ENCODE results near the gene COL12A1. TPM values are rescaled to one million over a fixed set of nuclear protein-coding genes. Genes with fewer than 3 reads are reported as not detected.

The COL12A1 gene
- total and polyA plus RNA-seq, 11 donors, result 3.1 to 26.8 (median 18.5) TPM

DNA sequence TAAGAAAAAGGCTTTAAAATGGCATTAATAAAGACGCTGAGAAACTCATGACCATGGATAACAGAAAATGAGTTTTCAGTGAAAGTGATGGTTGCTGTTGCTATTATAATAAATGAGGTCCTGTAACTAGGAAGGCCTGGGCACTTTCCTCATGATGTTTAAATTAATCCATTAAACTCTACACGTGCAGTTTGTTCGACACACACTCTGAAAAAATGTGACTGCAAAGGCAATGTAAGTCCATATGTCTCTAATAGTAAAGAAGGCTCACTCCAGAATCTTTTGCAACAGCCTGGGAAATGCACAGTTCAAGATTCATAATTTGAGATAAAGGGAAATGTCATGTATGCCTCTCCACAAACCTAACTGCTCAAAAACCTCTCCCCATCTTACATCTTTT lies 153.4 kb downstream of the COL12A1 start:
- DNase-seq (no peak), ATAC-seq (no peak)
- no peak for TF ChIP-seq POLR2A (IDR thresholded peaks at IDR 0.05)
- TF ChIP-seq, protein P1, sequence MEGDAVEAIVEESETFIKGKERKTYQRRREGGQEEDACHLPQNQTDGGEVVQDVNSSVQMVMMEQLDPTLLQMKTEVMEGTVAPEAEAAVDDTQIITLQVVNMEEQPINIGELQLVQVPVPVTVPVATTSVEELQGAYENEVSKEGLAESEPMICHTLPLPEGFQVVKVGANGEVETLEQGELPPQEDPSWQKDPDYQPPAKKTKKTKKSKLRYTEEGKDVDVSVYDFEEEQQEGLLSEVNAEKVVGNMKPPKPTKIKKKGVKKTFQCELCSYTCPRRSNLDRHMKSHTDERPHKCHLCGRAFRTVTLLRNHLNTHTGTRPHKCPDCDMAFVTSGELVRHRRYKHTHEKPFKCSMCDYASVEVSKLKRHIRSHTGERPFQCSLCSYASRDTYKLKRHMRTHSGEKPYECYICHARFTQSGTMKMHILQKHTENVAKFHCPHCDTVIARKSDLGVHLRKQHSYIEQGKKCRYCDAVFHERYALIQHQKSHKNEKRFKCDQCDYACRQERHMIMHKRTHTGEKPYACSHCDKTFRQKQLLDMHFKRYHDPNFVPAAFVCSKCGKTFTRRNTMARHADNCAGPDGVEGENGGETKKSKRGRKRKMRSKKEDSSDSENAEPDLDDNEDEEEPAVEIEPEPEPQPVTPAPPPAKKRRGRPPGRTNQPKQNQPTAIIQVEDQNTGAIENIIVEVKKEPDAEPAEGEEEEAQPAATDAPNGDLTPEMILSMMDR (IDR thresholded peaks at IDR 0.05), result no peak
- Histone ChIP-seq H3K27me3 (no peaks in the 10 kb centered on the region), H3K4me1 (no peaks in the 10 kb centered on the region), H3K36me3 (no peaks in the 10 kb centered on the region), H3K9me3 (peaks cover 0 to 2% (median 0%) of the 10 kb centered on the region in 12 donors), H3K4me3 (no peak overlapping the region), H3K27ac (no peak overlapping the region)
- 79 to 83% (median 81%) methylated on average over 3 of the region's 3 CpGs for WGBS, 4 donors
- intact Hi-C loops (cut with DNase I), result no loop called here

DNA sequence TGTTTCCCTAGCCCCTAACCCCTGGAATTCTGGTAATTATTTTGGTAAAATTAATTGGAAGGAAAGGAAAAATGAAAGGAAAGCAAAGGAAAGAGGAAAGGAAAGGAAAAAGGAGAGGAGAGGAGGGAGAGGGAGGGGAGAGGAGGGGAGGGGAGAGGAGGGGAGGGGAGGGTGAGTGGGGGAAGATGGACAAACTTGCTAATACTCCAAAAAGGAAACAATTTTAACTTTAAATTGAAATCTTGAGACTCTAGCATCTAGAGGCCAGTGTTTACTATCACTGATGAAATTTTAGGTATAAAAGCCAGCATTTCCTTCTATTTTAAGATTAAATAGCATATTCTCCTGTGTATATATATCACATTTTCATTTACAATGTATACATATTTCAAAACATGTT lies 156.5 kb downstream of the COL12A1 start:
- intact Hi-C loops (cut with DNase I), result loop anchor here in 1 of 10 donors (2.0 kb wide), 1 partner anchor 41 kb away; no protein-coding TSS in a partner anchor
- H3K4me1 ChIP-seq, result no peaks in the 10 kb centered on the region
- H3K4me3 ChIP-seq, result no peak overlapping the region
- no peaks in the 10 kb centered on the region for H3K27me3 ChIP-seq
- TF ChIP-seq POLR2A (IDR thresholded peaks at IDR 0.05), result no peak
- TF ChIP-seq, protein P1 (IDR thresholded peaks at IDR 0.05), result no peak
- peaks cover 0 to 13% (median 0%) of the 10 kb centered on the region in 12 donors for H3K9me3 ChIP-seq
- no peak for DNase-seq
- ATAC-seq, result no peak
- H3K27ac ChIP-seq, result no peak overlapping the region
- no peaks in the 10 kb centered on the region for H3K36me3 ChIP-seq

GRCh38 chr6:75044846-75045245 lies 161.0 kb downstream of the COL12A1 start:
- H3K4me3 ChIP-seq, result no peak overlapping the region
- H3K36me3 ChIP-seq, result no peaks in the 10 kb centered on the region
- TF ChIP-seq, protein P1 (IDR thresholded peaks at IDR 0.05), result no peak
- TF ChIP-seq POLR2A (IDR thresholded peaks at IDR 0.05), result no peak
- ATAC-seq, result no peak
- H3K27me3 ChIP-seq, result no peaks in the 10 kb centered on the region
- intact Hi-C loops (cut with DNase I), result no loop called here
- no peaks in the 10 kb centered on the region for H3K4me1 ChIP-seq
- no peak for DNase-seq
- H3K9me3 ChIP-seq, result peaks cover 0 to 37% (median 12%) of the 10 kb centered on the region in 12 donors
- no peak overlapping the region for H3K27ac ChIP-seq

GRCh38 chr6:75041381-75041780 lies 164.5 kb downstream of the COL12A1 start:
- no peaks in the 10 kb centered on the region for H3K4me1 ChIP-seq
- no peak overlapping the region for H3K4me3 ChIP-seq
- intact Hi-C loops (cut with DNase I), result no loop called here
- H3K36me3 ChIP-seq, result no peaks in the 10 kb centered on the region
- DNase-seq (no peak), ATAC-seq (no peak)
- H3K27me3 ChIP-seq, result no peaks in the 10 kb centered on the region
- 40 to 77% (median 67%) methylated on average over 2 of the region's 2 CpGs for WGBS, 4 donors
- TF ChIP-seq, protein P1 (IDR thresholded peaks at IDR 0.05), result no peak
- TF ChIP-seq POLR2A (IDR thresholded peaks at IDR 0.05), result no peak
- H3K27ac ChIP-seq, result no peak overlapping the region
- H3K9me3 ChIP-seq, result peaks cover 0 to 32% (median 12%) of the 10 kb centered on the region in 12 donors

Other genes with a start within 250 kb of the COL12A1 start
- gene COX7A2, start 37.7 kb upstream of the COL12A1 start, total RNA-seq, result 1,000 to 10,000 TPM in 4 of 9 donors, 100 to 1,000 TPM in 5; 646 to 1,301 (median 986) TPM
- 1,000 to 10,000 TPM; 1,329 to 1,466 TPM for gene COX7A2, start 37.7 kb upstream of the COL12A1 start, polyA plus RNA-seq
- gene TMEM30A, start 78.7 kb upstream of the COL12A1 start, total RNA-seq, result 10 to 100 TPM; 30.8 to 86.3 (median 58.2) TPM
- 10 to 100 TPM; 21.8 to 54.2 TPM for gene TMEM30A, start 78.7 kb upstream of the COL12A1 start, polyA plus RNA-seq